NCI-H446 treated with DMSO at 0.1 percent for 48 hours (cell line): Measurements from ENCODE around the gene MIF.
"Not testable (repeated sequence)": the region's sequence is repeated elsewhere in the genome, so short reads cannot be mapped to it uniquely, and the experiment has no call there.

Source experiments
- DNase-seq: peaks from one replicate; lab custom pipeline; 2025; lab: John Stamatoyannopoulos, UW

MIF gene

DNA sequence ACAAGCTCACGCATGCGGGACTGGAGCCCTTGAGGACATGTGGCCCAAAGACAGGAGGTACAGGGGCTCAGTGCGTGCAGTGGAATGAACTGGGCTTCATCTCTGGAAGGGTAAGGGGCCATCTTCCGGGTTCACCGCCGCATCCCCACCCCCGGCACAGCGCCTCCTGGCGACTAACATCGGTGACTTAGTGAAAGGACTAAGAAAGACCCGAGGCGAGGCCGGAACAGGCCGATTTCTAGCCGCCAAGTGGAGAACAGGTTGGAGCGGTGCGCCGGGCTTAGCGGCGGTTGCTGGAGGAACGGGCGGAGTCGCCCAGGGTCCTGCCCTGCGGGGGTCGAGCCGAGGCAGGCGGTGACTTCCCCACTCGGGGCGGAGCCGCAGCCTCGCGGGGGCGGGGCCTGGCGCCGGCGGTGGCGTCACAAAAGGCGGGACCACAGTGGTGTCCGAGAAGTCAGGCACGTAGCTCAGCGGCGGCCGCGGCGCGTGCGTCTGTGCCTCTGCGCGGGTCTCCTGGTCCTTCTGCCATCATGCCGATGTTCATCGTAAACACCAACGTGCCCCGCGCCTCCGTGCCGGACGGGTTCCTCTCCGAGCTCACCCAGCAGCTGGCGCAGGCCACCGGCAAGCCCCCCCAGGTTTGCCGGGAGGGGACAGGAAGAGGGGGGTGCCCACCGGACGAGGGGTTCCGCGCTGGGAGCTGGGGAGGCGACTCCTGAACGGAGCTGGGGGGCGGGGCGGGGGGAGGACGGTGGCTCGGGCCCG is at the start of gene MIF:
MIF (plus strand) TSS at position 439 of the 765 bp plus-strand sequence; CDS start at position 531, 92 bp downstream.
- peak; percentile 90 for DNase-seq

DNA sequence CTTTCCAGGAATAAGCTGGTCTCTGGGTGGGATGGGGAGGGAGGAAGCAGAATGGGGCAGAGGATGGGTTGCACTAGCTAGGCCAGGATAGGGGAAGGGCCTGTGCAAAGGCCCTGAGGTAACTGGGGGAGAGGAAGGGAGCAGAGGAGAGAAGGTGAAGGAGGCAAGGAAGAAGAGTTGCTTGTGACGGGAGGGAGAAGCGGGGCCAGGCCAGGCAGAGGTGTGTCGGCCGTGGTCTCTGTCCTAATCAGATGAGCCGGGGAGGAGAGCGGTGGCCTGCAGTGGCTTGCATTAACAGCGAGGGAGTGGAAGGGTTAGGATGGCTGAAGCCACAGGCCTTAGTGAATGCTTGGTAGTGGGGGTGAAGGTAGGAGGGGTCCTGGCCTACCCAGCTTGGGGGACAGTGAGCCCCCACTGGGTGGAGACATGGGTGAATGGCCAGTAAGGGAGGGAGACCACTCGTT is 49.4 kb upstream of the MIF start:
- no peak for DNase-seq

GRCh38 chr22:23845265-23846080 is 48.7 kb upstream of the MIF start:
- no peak for DNase-seq

GRCh38 chr22:23846081-23846469 is 48.1 kb upstream of the MIF start:
- DNase-seq = no peak

- DNase-seq = no peak
Observed at GRCh38 chr22:23847310-23847920, 46.8 kb upstream of the MIF start.

- DNase-seq = no peak
Observed at GRCh38 chr22:23847991-23848864, 46.0 kb upstream of the MIF start.

DNA sequence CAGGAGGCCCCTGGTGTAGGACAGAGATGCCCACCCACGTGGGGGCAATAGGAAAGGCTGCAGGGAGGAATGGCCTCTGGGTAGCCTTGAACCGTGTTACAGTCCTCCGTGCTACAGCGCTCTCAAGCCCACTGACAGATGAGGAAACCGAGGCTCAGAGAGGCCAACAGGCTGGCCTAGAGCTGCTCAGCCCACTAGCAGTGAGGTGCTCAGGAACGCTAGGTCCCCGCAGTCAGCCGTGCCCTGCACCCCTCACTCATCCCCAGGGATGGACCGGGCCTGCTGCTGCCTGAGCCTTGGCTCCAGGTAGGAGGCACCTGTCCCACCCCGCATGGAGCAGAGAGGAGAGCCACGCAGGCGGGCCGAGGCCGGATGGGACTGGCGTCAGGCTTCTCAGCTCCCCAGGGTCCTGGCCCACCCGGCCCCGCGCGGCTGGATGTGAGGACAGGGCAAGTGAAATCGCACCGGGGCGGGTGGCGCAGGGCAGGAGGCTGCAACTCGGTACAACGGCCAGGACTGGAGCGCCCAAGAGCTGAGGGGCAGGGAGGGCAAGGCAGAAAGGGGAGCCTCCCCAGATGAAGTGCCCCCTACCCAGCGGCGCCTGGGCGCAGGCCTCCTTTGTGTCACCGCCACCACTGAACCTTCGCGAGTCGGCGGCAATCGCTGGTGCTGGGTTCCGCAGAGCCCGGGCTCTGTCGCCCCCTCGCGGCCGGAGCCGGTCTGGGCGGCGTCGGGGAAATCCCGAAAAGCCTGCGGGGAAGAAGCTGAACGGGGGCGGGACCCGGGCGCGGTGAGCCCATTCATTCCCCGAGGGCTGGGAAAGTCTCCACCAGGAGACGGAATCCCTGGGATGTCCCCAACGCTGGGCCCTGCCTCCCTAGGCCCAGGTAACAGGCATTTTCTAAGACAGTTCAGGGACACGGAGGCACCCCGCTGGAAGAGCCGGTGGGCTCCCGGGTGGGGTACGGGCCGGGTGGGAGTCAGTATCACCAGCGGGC is 44.9 kb upstream of the MIF start:
- peak; percentile 39 for DNase-seq

GRCh38 chr22:23850136-23850611 is 44.0 kb upstream of the MIF start:
- DNase-seq = no peak

GRCh38 chr22:23856721-23857605 is 37.2 kb upstream of the MIF start:
- DNase-seq = no peak

DNA sequence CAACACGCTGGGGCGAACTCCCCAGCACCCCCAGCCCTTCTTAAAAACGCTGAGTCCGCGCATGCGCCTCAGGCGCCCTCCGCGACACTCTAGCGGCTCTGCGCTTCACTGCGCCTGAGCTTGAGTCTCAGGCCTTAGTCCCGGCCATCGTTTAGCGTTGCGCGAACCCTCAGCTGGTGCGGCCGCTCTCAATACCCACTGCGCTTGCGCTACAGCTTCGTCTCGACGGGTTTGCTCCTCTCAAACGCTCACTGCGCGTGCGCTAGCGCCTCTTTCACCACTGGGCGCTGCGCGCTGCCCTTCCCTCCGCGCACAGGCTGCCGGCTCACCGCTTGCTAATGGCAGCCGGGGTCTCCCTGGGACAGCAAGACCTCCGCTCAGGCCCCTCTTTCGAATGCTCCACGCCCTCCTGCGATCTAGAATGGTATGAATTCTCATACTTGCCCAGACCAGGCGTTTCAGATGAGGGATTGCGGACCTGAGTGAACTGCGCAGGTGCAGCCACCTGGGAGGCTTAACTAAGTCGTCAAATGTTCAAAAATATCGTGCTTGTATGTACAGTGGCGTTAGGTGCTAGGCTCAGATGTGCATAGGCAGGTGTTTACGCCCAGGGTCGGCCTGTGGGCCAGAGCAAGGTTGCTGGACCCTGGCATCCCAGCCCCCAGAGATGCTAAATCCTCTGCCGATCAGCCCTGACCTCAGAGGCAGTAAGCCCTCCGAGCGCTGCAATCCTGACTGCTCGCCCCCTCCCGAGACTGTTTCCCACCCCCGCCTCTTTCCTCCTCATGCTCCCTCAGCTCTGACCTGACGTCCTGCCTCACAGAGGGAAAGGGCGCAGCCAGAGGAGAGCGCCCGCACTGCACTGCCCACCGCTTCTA is 36.3 kb upstream of the MIF start, which contains the start of gene SLC2A11:
SLC2A11 (plus strand) TSS at position 270 of the 878 bp plus-strand sequence; CDS start at position 395, 125 bp downstream.
- peak; percentile 93 for DNase-seq

- no peak for DNase-seq
Observed at GRCh38 chr22:23858484-23858815, 35.7 kb upstream of the MIF start.

- DNase-seq = no peak
Observed at GRCh38 chr22:23859201-23859600, 35.0 kb upstream of the MIF start.

- DNase-seq = not testable (repeated sequence)
Observed at GRCh38 chr22:23860187-23860586, 34.0 kb upstream of the MIF start.

DNA sequence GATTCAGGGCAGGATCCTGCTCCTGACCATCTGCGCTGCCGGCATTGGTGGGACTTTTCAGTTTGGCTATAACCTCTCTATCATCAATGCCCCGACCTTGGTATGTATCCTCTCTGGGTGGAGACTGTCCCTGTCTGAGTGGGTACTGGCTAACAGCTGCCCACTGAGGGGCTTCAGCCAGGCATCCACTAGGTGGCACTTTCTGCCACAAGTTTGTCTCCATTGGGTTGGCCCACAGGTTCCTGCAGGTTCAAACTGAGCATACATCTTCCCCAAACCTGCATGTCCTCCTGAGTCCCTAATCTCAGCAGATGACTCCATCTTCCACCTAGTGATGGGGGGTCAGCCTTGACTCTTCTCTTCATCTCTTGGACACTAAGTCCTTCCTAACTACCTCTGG is 32.1 kb upstream of the MIF start:
- no peak for DNase-seq

DNA sequence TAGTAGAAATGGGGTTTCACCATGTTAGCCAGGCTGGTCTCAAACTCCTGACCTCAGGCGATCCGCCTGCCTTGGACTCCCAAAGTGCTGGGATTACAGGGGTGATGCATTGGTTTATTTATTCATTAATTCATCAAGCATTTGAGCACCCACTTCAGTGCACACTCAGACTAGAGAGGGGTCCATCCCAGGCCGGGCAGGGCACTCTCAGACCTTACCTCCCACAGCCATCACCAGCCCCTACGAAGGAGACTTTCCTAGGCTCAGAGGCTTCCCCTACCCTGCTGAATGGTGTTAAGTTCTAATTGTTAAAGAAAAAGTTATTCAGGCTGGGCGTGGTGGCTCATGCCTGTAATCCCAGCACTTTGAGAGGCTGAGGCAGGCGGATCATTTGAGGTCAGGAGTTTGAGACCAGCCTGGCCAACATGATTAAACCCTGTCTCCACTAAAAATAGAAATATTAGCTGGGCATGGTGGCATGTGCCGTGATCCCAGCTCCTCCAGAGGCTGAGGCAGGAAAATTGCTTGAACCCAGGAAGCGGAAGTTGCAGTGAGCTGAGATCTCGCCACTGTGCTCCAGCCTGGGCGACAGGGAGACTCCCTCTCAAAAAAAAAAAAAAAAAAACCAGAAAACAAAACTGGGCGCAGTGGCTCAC is 29.6 kb upstream of the MIF start:
- DNase-seq = not testable (repeated sequence)

- no peak for DNase-seq
Observed at GRCh38 chr22:23868580-23868979, 25.6 kb upstream of the MIF start.

DNA sequence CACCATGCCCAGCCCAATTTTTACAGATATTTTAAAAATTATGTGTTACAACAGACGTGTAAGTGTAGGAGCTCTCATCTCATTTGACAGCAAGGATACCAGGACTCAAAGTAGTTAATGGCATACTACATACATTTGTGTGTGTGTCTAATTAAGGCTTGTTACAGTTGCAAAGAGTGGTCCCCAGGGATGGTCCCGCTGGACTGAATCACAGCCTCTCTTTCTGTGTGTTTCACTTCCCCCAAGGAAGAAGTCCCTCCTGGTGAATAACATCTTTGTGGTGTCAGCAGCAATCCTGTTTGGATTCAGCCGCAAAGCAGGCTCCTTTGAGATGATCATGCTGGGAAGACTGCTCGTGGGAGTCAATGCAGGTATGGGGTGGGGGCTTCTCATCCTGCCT is 19.3 kb upstream of the MIF start:
- DNase-seq = no peak

GRCh38 chr22:23875801-23876200 is 18.4 kb upstream of the MIF start:
- no peak for DNase-seq
